Activated CD4-positive, CD25-positive, alpha-beta regulatory T cell treated with anti-CD3 and anti-CD28 coated beads, Interleukin-2, amount 50 U/mL, for 24 hours (primary cell): Measurements from ENCODE around the gene SYT2.
"Not testable (repeated sequence)": the region's sequence is repeated elsewhere in the genome, so short reads cannot be mapped to it uniquely, and the experiment has no call there.

Experiments
- ATAC-seq, 2 donors: fragments of 150-1000 bp; cut with Tn5 transposase; one replicate each; pipeline ENCODE4 v1.10.0; 2021; ENCODE audit warnings: mild to moderate bottlenecking in 1 of 2, moderate library complexity in 1 of 2

Gene SYT2

GRCh38 chr1:202588503-202589189 lies 121.6 kb downstream of the SYT2 start:
- no peak for ATAC-seq

GRCh38 chr1:202587859-202588485 lies 122.3 kb downstream of the SYT2 start:
- no peak for ATAC-seq

- ATAC-seq = no peak
Measured at GRCh38 chr1:202586871-202587270, 123.4 kb downstream of the SYT2 start.

- no peak for ATAC-seq
Measured at GRCh38 chr1:202586018-202586821, 124.0 kb downstream of the SYT2 start.

- no peak for ATAC-seq
Measured at GRCh38 chr1:202585590-202585933, 124.7 kb downstream of the SYT2 start.

- ATAC-seq = no peak
Measured at GRCh38 chr1:202584707-202585589, 125.3 kb downstream of the SYT2 start.

GRCh38 chr1:202582350-202582749 lies 127.9 kb downstream of the SYT2 start:
- ATAC-seq = not testable (repeated sequence)

GRCh38 chr1:202580619-202581018 lies 129.6 kb downstream of the SYT2 start:
- no peak for ATAC-seq

GRCh38 chr1:202579806-202580205 lies 130.4 kb downstream of the SYT2 start:
- no peak for ATAC-seq

- ATAC-seq = no peak
Measured at GRCh38 chr1:202578565-202578964, 131.7 kb downstream of the SYT2 start.

GRCh38 chr1:202578001-202578504 lies 132.2 kb downstream of the SYT2 start:
- no peak for ATAC-seq

- ATAC-seq = no peak
Measured at GRCh38 chr1:202577381-202577780, 132.9 kb downstream of the SYT2 start.

GRCh38 chr1:202576816-202577215 lies 133.4 kb downstream of the SYT2 start:
- no peak for ATAC-seq

- ATAC-seq = no peak
Measured at GRCh38 chr1:202575918-202576653, 134.2 kb downstream of the SYT2 start.

- ATAC-seq = no peak
Measured at GRCh38 chr1:202572867-202573266, 137.4 kb downstream of the SYT2 start.

GRCh38 chr1:202571719-202572339 lies 138.4 kb downstream of the SYT2 start:
- ATAC-seq = peak in 1 of 2 donors; percentile 33

GRCh38 chr1:202569393-202570322 lies 140.6 kb downstream of the SYT2 start:
- no peak for ATAC-seq

- ATAC-seq = no peak
Measured at GRCh38 chr1:202568826-202569225, 141.4 kb downstream of the SYT2 start.

- ATAC-seq = no peak
Measured at GRCh38 chr1:202568410-202568809, 141.8 kb downstream of the SYT2 start.

GRCh38 chr1:202567738-202568137 lies 142.5 kb downstream of the SYT2 start:
- no peak for ATAC-seq
